Measurements from ENCODE around the gene FKRP. TPM values are rescaled to one million over a fixed set of nuclear protein-coding genes. Genes with fewer than 3 reads are reported as not detected.

The FKRP gene
- total RNA-seq, 1 experiment from 2014 or later: 19.4 TPM

DNA sequence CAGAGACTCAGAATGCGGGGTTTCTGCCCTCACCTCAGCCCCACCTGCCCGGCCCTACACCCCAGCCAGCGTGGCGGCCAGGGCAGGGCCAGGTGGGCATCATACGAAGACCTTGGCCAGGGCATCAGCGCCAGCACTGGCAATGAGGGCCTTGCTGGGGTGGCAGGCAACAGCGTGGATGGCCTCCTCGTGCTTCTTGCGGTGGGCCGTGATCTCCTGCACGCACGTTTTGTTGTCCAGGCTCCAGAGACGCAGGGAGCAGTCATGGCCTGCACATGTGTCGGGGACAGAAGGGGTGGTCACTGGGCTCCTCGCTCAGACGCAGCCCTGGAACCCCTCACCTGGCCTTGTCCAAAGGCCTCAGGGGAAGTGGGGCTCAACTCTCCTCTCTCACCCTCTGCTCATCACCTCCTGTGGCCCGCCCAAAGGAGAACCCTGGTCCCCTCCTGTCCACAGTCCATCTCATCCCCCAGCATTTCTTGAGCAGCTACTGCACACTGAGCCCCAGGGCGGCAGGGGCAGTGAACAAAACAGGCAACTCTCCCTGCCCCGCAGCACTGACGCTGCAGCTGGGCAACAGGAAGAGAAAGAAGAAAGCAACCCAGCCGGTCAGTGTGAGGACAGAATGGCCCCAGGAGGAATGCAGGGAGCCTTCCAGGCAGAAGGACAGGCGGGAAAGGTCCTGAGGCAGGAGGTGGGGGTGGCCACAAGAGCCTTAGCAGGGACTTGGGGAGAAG is 25.2 kb upstream of the FKRP start:
- H3K9me2 ChIP-seq (ENCODE audit: insufficient read depth): no peaks in the 10 kb centered on the region
- CTCF ChIA-PET: no interaction called here
- BruUV-seq (replicated peaks): no TSS peak
- no peak overlapping the region for H3K9ac ChIP-seq (ENCODE audit: low read length)
- H3K4me2 ChIP-seq (ENCODE audit: low read length): no peak overlapping the region
- H3K4me3 ChIP-seq (replicated peaks in 1 of 2; ENCODE audit: low read depth in 1 of 2, low read length in 2 of 2): no peak overlapping the region
- RAD21 ChIA-PET (ENCODE audit: low non-redundant PET in 1 of 2, low total read pairs in 2 of 2, uncharacterized antibody in 2 of 2, unreplicated experiment in 2 of 2): no interaction called here
- H3K79me2 ChIP-seq (ENCODE audit: insufficient read depth, low read length): peaks cover 11% of the 10 kb centered on the region
- intact Hi-C loops (cut with micrococcal nuclease): loop anchor here (10.0 kb wide), 1 partner anchor 106 kb away; no protein-coding TSS in a partner anchor
- DNase-seq (ENCODE audit: low read depth, low spot score): no peak
- POLR2A ChIA-PET: no interaction called here
- H3K4me1 ChIP-seq (ENCODE audit: control insufficient read depth in 1 of 2, insufficient read depth in 2 of 2, low read length in 2 of 2): peaks cover 3 to 16% of the 10 kb centered on the region in 2 experiments; a peak in 3 of 4 replicates
- no peak for TF ChIP-seq ELF1 (IDR thresholded peaks at IDR 0.05; ENCODE audit: borderline replicate concordance, low read depth)
- no peak for TF ChIP-seq SP1 (IDR thresholded peaks at IDR 0.05; ENCODE audit: low read depth)
- no peak for TF ChIP-seq YY1 (IDR thresholded peaks at IDR 0.05; ENCODE audit: extremely low read depth, insufficient replicate concordance, low read depth, low read length)
- no peak for TF ChIP-seq JUND (IDR thresholded peaks at IDR 0.05)
- TF ChIP-seq RAD21 (IDR thresholded peaks at IDR 0.05; ENCODE audit: low read depth): no peak
- no peak for TF ChIP-seq FOSL1 (IDR thresholded peaks at IDR 0.05; ENCODE audit: low read depth)
- TF ChIP-seq EZH2 (IDR thresholded peaks at IDR 0.05): no peak
- no peak for TF ChIP-seq POLR2AphosphoS5 (IDR thresholded peaks at IDR 0.05; ENCODE audit: low read depth, low read length)
- TF ChIP-seq, protein P1, sequence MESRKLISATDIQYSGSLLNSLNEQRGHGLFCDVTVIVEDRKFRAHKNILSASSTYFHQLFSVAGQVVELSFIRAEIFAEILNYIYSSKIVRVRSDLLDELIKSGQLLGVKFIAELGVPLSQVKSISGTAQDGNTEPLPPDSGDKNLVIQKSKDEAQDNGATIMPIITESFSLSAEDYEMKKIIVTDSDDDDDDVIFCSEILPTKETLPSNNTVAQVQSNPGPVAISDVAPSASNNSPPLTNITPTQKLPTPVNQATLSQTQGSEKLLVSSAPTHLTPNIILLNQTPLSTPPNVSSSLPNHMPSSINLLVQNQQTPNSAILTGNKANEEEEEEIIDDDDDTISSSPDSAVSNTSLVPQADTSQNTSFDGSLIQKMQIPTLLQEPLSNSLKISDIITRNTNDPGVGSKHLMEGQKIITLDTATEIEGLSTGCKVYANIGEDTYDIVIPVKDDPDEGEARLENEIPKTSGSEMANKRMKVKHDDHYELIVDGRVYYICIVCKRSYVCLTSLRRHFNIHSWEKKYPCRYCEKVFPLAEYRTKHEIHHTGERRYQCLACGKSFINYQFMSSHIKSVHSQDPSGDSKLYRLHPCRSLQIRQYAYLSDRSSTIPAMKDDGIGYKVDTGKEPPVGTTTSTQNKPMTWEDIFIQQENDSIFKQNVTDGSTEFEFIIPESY (IDR thresholded peaks at IDR 0.05; ENCODE audit: extremely low read depth, insufficient replicate concordance, low read length): no peak
- no peak for TF ChIP-seq ZFX (IDR thresholded peaks at IDR 0.05)
- H3K27me3 ChIP-seq (ENCODE audit: insufficient read depth, low read length): no peaks in the 10 kb centered on the region
- H2AFZ ChIP-seq (ENCODE audit: low read depth, low read length, poor library complexity, severe bottlenecking): no peak overlapping the region
- no peaks in the 10 kb centered on the region for H3K9me3 ChIP-seq (ENCODE audit: control insufficient read depth in 1 of 2, insufficient read depth in 1 of 2, low read depth in 1 of 2, low read length in 2 of 2)
- no peaks in the 10 kb centered on the region for H4K20me1 ChIP-seq (ENCODE audit: insufficient read depth)
- H3K36me3 ChIP-seq (ENCODE audit: control insufficient read depth in 1 of 2, insufficient read depth in 2 of 2, low read length in 2 of 2): peaks cover 25 to 50% of the 10 kb centered on the region in 2 experiments; a peak in 3 of 4 replicates
- no peak overlapping the region; the same call in 1 of the 2 replicates for H3K27ac ChIP-seq (ENCODE audit: low read depth, low read length)
- no peak for ATAC-seq
